EL (cell line): ENCODE results near the gene RBMX.
"Not testable (repeated sequence)": the region's sequence is repeated elsewhere in the genome, so short reads cannot be mapped to it uniquely, and the experiment has no call there.

Source experiments
- DNase-seq: peaks from one replicate; pipeline ENCODE4 v3.0.0-alpha.2; 2016

The RBMX gene

DNA sequence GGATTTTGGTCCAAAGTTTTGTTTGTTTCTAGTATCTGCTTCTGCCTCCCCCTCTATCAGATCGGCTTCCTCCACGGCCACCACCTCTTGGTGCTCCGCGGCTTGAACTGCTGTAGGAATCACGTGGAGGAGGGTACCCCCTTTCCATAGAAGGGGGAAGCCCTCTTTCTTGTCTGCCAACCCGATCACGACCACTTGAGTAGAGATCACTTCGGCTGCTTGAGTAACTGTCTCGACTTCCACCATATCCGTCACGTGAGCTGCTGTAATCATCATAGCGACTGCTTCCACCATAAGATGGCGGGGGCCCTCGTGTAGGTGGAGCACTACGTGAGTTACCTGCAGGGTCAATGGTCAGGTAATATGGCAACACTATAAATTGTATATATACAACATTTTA is 6.4 kb downstream of the RBMX start:
- not testable (repeated sequence) for DNase-seq

DNA sequence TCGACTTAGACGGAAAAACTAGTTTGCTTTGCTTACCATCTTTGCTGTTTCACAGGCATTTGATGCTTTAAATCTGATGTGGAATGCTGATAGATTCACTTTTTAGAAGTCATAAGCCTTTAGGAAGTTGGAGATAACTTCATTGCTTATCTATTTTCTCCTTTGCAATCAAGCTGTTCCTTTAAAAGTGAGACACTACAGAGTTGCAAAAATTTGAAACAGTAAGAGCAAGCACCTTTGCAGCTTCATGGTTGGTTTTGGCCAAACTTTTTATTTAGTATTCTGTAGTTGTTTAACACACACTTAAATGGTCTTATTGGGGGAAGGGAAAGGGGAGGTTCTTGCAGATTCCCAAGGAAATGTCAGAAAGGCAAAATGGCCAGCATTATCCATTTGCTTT is 7.3 kb downstream of the RBMX start:
- not testable (repeated sequence) for DNase-seq

DNA sequence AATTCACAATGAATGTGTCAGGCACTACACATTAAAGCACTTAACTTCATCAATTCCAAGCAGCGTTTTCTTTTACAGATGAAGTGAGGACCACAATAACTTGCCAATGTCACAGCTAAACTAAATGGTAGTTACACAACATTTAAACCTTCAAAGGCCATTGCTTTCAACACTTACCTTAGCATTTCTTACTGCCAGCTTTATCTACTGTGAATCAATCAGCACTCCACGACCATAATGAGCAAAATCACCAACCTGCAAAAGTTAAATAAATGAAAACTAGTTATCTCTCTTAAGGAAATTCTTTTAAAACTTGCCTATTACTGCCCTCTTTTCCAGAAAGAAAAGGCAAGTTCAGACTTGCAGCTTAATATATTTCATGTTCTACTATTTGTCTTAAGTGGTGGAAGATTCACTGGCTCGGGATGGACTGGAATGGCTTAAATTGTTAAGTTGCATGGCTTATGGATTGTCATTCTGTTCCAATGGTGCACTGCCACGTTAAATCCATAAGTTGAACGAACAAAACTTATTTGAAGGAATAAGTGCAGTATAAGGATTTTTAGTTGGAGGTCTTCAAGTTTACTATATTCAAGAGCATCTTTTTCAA is 8.3 kb downstream of the RBMX start:
- DNase-seq: no peak

DNA sequence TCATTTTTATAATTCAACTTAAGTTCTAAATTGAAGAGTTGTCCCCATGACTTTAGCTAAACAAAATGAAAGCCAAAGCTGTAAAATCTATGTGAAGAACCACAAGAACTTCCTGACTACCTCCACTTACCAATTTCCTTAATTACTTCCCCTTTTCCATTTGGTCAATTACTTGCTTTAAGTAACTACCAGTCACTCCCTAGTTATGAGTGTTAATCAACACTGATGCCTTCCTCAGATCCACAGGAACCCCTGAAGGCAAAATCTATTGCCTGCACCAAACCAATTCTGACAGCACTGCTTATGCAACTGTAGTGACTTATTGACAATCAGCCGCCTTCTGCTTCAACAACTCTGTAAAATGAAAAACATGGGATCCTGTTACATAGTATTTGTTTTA is 10.5 kb downstream of the RBMX start:
- DNase-seq: no peak

DNA sequence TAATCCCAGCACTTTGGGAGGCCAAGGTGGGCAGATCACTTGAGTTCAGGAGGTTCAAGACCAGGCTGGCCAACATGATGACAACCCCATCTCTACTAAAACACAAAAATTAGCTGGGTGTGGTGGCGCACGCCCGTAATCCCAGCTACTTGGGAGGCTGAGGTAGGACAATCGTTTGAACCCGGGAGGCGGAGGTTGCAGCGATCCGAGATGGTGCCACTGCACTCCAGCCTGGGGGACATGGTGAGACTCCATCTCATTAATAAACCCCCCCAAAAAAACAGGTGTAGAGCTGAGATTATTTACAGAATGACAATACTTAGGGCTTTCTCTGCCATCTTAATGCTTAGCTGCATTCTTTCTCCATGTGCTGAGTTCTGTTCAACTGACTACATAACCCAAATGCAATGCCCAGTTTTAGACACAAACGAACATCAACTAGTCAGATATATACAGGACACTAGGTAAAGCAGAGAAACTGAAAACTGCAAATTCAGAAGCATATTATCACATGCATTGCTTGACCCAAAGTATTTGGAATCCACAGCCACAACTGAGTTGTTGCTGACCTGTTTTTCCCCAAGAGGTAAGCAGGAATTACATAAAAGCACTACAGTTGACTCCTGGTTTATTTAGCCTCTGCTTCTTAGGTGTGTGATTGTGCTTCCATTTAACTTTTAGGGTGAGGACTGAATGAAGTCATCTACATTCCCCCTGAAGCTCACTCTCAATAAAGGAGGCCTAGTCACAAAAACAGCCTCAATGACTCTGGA is 12.1 kb downstream of the RBMX start:
- DNase-seq: no peak

DNA sequence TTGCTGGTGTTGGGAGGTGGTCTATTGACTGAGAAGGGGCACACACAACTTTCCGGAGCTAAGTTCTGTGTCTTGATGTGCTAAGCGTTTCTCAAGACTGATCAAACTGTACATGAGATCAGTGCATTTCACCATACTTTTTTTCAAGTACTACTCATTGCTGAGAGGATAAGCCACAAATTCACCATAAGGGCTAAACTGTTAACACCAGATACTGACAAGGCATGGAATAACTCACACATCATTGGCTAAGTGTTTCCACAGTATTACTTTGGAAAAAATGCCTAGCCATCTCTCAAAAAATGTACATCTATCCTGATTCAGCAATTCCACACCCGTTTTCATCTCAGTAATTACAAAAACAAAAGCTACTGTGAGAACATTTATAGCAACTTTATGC is 13.0 kb downstream of the RBMX start:
- DNase-seq: no peak

DNA sequence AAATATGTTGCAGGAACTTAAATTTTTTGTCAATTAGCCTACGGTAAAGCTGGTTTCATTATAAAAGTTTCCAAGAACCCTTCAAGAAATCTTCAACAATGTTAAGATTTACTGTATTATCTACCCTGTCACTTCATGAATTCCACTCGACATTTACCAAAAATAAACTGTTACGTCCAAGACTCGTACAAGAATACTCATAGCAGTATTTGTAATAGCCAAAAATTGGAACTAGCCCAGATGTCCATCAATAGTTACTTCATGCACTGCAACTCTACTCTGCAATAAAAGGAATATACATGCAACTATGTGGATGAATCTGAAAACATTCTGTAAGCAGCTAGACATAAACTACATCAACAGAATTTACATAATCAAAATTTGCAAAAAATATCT is 13.4 kb downstream of the RBMX start:
- no peak for DNase-seq

DNA sequence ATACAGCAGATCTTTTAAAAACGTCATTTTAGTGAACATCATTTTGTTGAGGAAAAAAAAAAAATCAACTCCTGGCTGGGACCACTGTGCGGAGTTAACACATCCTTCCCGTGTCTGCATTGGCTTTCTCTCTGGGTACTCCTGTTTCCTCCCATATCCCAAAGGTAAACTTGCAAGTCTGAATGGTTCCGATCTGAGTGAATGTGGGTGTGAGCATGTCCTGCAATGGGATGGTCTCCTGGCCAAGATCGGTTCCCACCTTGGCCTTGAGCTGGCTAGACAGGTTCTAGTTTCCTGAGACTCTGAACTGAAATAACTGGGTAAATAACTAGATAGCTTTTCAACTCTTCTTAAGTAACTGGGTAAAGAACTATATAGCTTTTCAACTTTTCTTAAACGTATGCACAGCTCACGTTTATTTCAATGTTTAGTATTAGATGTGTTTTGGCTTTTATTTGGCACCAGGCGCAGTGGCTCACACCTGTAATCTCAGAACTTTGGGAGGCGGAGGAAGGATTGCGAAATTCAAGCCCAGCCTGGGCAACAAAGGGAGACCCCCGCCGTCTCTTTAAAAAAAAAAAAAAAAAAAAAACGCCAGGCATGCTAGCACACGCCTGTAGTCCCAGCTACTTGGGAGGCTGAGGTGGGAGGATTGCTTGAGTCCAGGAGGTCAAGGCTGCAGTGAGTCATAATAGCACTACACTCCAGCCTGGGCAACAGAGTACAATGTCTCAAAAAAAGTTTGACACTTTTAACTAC is 14.0 kb downstream of the RBMX start:
- DNase-seq: no peak

DNA sequence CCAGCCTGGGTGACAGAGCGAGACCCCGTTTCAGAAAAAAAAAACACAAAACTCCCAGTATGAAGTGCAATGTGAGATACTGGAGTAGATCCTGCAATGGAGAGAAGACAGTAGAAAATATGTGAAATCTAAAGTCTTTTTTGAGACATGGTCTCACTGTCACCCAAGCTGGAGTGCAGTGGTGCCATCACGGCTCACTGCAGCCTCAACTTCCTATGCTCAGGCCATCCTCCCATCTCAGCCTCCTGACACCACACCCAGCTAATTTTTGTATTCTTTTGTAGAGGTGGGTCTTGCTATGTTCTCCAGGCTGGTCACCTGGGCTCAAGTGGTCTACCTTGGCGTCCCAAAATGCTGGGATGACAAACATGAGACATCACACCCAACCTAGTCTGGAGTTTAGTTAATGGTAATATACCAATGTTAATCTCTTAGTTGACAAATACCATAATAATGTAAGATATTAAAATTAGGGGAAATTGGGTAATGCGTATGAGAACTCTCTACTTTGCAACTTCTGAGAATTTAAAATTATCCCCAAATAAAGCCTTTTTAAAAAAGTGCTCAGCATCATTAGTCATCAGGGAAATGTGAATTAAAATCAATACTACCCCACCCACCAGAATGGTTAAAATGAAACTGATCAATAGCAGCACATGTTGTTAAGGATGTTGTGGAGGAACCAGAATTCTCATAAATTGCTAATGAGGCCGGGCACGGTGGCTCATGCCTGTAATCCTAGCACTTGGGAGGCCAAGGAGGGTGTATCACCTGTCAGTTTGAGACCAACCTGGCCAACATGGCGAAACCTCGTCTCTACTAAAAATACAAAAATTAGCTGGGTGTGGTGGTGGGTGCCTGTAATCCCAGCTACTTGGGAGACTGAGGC is 15.0 kb downstream of the RBMX start:
- no peak for DNase-seq

DNA sequence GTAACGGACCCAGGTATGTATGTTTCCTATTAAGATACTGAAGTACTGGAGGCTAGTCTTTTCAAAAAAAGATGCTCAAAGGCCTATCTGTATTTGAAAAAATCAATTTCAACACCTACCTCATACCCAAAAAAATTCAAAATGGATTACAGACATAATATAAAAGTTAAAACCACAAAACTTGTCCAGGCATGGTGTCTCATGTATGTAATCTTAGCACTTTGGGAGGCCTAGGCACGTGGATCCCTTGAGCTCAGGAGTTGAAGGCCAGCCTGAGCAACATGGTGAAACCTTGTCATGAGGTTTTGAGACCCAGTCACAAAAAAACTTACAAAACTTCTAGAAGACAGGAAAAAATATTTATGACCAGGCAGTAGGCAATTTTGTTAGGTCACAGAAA is 16.7 kb downstream of the RBMX start:
- DNase-seq: no peak

DNA sequence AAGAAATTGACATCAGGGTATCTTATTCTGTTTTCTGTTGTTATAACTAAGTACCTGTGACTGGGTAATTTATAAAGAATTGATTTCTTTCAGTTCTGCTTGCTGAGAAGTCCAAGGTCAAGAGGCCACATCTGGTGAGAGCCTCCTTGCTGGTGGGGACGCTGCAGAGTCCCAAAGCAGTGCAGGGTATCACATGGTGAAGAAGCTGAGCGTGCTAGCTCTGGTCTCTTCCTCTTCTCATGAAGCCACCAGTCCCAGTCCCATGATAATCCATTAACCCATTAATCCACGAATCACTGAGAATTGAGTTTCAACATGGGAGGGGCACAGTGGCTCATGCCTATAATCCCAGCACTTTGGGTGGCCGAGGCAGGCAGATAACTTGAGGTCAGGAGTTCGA is 18.0 kb downstream of the RBMX start:
- DNase-seq: no peak

DNA sequence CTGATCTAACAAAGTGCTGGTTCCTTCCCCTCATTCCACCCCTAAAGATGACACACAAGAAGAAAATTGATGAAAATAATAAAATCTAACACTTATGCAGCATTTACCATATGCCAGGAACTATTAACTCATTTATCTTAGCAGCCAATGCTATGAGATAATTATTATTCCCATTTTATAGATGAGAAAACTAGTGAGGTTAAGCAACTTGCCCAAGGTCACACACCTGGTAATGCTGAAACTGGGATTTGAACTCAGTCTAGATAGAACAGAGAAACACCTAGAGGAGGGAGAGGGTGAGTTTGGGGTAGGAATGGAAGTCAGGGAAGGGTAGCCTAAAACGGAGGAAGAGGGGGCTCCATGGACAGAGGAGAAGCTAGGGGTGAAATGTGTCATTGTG is 18.6 kb downstream of the RBMX start:
- DNase-seq: no peak

DNA sequence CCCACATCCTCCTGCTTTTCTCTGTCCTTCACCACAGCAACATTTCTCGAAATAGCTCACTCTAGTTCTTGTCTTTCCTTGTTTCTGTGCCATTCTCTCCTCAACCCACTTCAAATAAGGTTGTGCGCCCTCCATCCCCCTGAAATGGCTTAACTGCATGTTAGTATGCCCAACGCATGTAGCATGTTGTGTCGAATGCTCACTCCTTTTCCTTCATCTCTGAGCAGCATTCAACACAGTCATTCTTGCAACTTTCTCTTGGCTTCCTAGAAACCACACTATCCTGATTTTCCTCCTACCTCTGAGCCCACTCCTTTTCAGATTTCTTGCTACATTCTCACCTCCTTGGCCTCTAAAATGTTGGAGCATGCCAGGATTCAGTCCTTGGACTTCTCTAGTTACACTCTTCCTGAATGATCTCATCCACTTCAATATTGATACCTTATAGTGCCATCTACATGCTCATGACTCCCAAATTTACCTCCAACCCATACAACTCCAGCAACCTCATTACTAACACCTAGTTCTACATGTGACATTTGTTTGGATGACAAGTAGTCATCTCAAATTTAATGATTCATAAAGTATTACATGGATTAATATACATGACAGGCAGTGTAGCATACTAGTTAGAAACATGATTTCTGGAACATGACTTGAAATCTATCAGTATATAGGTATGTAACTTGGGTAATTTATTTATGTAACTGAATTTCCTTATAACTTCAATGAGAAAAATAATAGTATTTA is 22.3 kb downstream of the RBMX start:
- no peak for DNase-seq

DNA sequence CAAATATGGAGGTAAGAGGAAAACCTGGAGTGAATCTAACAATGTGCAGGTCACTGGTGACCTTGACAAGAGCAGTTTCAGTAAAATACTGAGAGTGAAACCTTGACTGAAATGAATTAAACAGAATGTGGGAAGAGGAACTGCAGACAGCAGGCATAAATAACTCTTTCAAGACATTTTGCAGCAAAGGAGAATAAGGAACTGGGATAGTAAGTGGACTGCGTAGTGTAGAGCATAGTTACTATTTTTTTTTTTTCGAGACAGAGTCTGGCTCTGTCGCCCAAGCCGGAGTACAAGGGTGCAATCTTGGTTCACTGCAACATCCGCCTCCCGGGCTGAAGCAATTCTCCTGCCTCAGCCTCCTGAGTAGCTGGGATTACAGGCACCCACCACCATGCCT is 24.0 kb downstream of the RBMX start:
- no peak for DNase-seq

DNA sequence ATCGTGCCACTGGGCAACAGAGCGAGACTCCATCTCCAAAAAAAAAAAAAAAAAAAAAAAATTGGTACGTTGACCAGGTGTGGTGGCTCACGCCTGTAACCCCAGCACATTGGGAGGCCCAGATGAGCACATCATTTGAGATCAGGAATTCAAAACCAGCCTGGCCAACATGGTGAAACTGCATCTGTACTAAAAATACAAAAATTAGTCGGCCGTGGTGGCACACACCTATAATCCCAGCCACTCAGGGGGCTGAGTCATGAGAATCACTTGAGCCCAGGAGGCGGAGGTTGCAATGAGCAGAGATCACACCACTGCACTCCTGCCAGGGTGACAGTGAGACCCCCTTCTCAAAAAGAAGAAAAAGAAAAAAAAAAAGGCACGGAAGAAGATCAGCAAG is 24.5 kb downstream of the RBMX start:
- DNase-seq: no peak

DNA sequence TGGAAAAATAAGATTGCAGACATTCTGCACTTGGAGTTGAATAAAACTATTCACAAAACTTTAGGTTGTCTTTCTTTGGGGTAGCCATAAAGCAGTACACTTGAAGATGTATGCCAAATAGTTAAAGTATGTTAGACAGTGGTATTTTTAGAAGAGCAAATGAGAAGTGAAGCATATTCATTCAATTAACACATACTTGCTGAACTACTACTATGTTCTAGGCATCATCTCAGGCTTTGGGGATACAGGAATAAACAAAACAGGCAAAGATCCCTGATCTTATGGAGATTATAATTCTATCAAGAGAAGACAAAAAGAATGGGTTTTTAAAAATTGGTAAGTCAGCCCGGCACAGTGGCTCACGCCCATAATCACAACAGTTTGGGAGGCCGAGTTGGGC is 29.0 kb downstream of the RBMX start:
- no peak for DNase-seq

DNA sequence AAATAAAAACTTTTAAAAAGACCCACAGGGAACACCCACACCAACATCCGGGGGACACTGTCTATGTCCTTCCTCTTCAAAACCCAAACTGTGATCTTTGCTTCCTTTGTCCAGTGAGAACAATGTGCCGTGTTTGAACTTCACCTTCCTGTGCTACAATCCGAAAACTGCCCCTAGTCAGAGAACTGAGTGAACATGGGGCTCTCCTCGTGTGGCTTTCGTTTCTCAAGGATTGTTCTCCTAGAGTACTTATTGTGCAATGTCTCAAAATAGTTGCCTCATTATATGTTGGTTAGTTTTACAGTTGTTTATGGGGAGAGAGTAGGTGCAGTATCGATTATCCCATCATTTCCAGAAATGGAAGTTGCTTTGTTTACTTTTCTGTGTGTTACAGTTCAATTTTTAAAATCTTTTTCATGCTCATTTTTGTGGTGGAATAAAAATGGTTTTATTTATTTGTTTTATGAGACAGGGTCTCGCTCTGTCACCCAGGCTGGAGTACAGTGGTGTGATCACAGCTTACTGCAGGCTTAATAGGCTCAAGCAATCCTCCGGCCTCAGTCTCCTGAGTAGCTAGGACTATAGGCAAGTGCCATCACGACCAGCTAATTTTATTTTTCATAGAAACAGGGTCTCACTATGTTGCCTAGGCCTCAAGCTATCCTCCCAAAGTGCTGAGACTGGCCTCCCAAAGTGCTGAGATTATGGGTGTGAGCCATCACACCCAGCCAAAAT is 29.9 kb downstream of the RBMX start:
- DNase-seq: no peak

DNA sequence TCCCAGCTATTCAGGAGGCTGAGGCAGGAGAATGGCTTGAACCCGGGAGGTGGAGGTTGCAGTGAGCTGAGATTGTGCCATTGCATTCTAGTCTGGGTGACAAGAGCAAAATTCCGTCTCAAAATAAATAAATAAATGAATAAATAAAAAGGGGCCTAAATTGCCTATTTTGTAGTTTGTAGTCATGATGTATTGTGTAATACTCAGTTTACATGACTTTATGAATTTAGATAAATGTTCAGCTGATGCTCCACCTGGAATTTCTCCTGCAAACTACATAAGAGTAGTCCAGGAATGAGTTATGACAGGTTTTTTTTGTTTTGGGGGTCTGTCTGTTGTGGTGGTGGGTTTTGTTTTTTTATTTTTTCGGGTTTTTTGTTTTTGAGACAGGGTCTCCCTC is 31.1 kb downstream of the RBMX start:
- DNase-seq: no peak

DNA sequence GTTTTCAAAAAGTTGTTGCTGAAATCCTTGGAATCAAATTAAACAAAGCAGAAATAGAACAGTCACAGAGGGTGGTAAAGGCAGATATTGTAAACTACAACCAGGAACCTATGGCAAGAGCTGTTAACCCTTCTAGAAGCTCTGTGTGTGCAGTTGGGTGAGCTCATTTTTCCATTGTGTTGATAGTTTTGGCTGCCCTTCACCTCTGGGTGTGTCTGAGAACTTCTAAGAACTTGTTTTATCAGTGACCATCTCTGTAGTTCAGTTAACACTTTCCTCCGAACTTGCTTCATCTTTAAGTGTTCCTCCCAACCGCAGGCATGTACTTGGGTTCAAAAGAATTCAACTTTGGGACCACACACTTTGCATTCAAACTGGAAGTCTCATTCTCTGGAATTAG is 32.7 kb downstream of the RBMX start:
- no peak for DNase-seq

DNA sequence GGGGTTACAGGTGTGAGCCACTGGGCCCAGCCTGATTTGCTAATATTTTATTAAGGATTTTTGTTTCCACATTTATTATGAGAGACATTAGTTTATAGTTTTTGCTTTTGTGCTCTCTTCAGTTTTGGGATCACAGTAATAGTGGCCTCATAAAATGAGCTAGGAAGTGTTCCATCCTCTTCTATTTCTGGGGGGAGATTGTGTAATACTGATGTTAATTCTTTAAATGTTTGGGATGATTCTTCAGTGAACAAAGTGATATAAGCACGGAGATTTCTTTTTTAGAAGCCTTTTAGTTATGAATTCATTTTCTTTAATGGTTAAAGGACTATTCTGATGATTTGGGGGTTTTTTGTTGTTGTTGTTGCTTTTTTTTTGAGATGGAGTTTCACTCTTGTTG is 41.3 kb downstream of the RBMX start:
- DNase-seq: peak; percentile 13

DNA sequence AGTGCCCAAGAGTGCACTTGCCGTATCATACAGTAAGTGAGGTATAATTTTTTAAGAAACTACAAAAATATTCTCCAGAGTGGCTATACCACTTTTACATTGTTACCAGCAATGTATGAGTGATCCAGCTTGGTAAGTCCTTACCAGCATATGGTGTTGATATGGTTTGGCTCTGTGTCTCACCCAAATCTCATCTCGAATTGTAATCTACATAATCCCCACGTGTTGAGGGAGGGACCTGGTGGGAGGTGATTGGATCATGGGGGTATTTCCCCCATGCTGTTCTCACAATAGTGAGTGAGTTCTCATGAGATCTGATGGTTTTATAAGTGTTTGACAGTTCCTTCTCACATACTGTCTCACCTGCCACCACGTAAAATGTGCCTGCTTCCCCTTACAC is 44.8 kb downstream of the RBMX start:
- DNase-seq: no peak

DNA sequence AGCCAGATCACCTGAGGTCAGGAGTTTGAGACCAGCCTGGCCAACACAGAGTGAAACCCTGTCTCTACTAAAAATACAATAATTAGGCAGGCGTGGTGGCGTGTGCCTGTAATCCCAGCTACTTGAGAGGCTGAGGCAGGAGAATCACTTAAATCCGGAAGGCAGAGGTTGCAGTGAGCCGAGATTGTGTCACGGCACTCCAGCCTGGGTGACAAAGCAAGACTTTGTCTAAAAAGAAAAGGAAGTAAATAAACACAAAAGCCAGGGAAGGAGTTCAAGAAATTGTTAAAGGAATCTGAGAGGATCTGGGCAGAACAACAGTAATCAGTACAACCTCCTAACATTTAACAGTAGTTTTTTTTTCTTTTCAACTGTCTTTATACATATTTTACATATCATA is 51.1 kb downstream of the RBMX start:
- DNase-seq: no peak
